Stimulated activated CD8-positive, alpha-beta memory T cell treated with anti-CD3 and anti-CD28 coated beads, Interleukin-7, amount 100 ng/mL, for 24 hours (primary cell): ENCODE results near the gene PCBP2.

Experiments
- DNase-seq: peaks from one replicate; pipeline ENCODE4 v3.0.0-alpha.2; 2020; ENCODE audit warnings: low read depth

The PCBP2 gene

GRCh38 chr12:53508534-53509170 is 56.8 kb downstream of the PCBP2 start:
- peak; percentile 78 for DNase-seq

DNA sequence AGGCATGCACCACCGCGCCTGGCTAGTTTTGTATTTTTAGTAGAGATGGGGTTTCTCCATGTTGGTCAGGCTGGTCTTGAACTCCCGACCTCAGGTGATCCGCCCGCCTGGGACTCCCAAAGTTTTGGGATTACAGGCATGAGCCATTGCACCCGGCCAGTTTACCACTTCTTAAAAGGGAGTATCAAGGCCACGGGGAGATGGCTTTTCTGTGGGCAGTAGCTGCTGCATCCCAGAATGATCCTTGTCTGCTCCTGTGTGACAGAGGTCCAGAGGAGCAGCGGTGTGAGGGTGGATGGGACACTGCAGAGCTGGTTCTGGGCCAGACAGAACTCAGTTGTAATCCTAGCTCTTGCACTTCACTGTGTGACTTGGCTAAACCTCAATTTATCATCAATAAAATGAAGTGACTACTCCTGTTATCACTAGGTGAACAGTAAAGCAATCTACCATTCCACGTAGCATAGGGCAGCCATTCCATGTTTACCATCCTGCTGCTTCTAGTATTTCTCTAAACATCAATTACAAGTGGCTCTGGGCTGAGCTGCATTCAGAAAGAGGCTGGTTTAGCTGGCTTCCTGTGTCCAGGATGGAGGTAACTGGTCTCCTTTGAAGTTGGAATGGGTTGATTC is 58.4 kb downstream of the PCBP2 start:
- no peak for DNase-seq

GRCh38 chr12:53513712-53514410 is 62.0 kb downstream of the PCBP2 start:
- no peak for DNase-seq

DNA sequence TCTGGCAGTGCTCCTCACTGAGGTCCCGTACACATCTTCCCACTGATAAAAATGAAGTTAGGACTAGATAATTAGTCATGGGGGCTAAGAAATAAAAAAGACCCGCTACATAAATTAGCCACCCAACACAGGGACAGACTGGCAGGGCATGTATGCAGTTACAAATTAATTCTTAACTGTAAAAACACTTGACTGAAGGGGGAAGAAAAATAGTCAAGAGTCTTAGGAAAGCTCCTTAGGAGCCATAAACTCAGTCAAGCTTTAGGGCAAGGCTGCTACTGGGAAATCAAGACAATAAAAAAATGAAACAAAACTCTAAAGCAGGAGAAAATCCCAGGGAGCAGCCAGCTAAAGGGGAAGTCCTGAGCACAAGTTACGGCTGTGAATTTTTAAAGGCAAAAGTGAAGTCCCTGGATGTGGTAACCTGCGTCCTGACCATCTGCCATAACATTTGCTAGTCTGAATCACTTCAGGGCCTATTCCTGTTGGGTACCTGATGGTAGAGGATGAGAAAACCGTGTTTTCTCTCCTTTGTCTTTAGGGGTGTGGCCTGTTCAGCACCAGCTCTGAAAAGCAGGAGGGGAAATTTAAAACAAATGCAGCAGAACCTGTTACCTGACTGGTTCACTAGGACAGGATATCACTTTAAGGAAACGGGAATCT is 62.9 kb downstream of the PCBP2 start:
- DNase-seq: no peak

DNA sequence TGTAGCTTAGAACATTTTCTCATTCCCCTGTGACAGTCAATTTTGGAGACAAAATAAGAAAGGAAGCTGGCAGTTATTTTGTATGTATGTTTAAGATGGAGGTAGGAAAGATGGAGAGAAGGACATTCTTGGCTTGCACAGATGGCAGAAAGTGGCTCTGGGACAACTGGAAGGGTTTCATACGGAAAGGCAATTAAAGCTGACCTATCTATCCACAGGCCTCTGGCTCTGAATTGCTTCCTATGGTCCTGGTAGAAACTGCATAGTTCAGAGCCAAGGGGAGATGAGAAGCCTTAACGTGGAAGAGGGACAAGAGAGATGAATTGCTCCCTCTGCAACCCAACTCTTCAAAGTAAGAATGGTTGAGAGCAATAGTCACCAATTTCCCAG is 63.4 kb downstream of the PCBP2 start:
- DNase-seq: no peak

GRCh38 chr12:53516758-53517455 is 65.0 kb downstream of the PCBP2 start:
- DNase-seq: no peak

DNA sequence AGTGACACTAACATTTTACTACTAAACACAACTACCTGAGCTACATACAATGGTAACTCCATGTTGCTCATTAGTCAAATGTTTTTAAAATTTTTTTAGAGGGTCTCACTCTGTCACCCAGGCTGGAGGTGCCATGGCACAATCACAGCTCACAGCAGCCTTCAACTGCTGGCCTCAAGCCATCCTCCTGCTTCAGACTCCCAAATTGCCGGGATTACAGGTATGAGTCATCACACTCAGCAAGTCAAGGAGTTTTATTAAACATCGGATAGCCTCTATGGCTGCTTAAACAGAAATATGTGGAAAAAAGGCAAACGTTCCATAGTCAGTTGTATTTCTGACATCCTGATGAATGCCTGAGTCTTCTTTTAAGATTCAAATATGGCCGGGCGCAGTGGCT is 66.5 kb downstream of the PCBP2 start:
- DNase-seq: no peak

DNA sequence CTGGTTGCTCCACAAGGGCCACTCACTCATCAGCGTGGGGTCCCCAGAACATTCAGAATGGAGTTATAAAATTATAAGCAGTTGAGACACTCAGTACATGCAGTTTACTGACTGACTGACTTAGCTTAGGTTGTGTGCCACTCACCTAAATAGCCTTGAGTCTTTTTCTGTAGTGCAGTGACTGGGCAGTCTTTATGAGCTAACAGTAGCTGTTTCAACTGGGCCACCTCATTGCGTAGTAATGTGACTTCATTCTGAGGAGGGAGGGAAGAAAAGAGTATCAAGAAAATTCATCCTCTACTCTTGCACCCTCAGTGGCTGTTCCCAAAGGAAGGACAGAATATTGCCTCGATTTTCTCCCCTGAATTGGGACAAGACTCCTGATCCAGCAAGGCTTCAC is 71.2 kb downstream of the PCBP2 start:
- no peak for DNase-seq

- DNase-seq: no peak
Observed at GRCh38 chr12:53524476-53524875, 72.6 kb downstream of the PCBP2 start.

GRCh38 chr12:53530061-53530460 is 78.2 kb downstream of the PCBP2 start:
- no peak for DNase-seq
